Uterus (tissue), 4 donors: ENCODE data around the gene ZPLD1. TPM values are rescaled to one million over a fixed set of nuclear protein-coding genes. Genes with fewer than 3 reads are reported as not detected.

Experiments used
- DNase-seq, 2 donors: peaks; one replicate each; pipeline ENCODE4 v3.0.0-alpha.2; 2019 to 2020
- H3K27ac ChIP-seq, 2 donors: fragments of 200-600 bp; sonication (generic); 1 replicate in 1 of 2; 2 replicates in 1 of 2; pipeline ENCODE4 v1.5.1; 2016 to 2018
- H3K27me3 ChIP-seq, 2 donors: fragments of 200-600 bp; sonication (generic); one replicate each; pipeline ENCODE4 v1.5.1; 2018 to 2019; ENCODE audit warnings: control low read depth in 1 of 2
- H3K36me3 ChIP-seq, 2 donors: fragments of 200-600 bp; sonication (generic); one replicate each; pipeline ENCODE4 v1.5.1; 2019; ENCODE audit warnings: control low read depth in 1 of 2
- H3K4me1 ChIP-seq, 2 donors: fragments of 200-600 bp; sonication (generic); one replicate each; pipeline ENCODE4 v1.5.1; 2018 to 2019; ENCODE audit warnings: control low read depth in 1 of 2
- H3K4me3 ChIP-seq, 2 donors: fragments of 200-600 bp; sonication (generic); 1 replicate in 1 of 2; 2 replicates in 1 of 2; pipeline ENCODE4 v1.5.1; 2018 to 2019; ENCODE audit warnings: mild to moderate bottlenecking in 1 of 2
- H3K9me3 ChIP-seq, 2 donors: fragments of 200-600 bp; sonication (generic); one replicate each; pipeline ENCODE4 v1.5.1; 2019; ENCODE audit warnings: control low read depth in 1 of 2
- POLR2A ChIP-seq, 2 donors: fragments of 450-650 bp; IDR thresholded peaks; one replicate each; pipeline ENCODE4 v1.6.1; 2016; ENCODE audit warnings: antibody characterized with exemption in 2 of 2, mild to moderate bottlenecking in 1 of 2, moderate library complexity in 1 of 2
- intact Hi-C: fragments of 100-400 bp; cut with DNase I; formaldehyde crosslinking; loops from one replicate; pipeline ENCODE4 v1.15.1; 2023; ENCODE audit warnings: low total_unique reads
- total RNA-seq, 4 donors: library from RNA; depleted of rRNA in 3 of 4; stranded (reverse); fragments of >200 nt in 3 of 4; gene quantifications; one replicate each; pipeline versions ENCODE4 v1.1.0 to v1.2.4, GENCODE V29; 2014 to 2023
- TF ChIP-seq, protein P1 (sequence below), 4 experiments: fragments of 200-600 bp in 2 of 4; fragments of 450-650 bp in 2 of 4; sonication (generic) in 2 of 4; IDR thresholded peaks; one replicate each; pipeline ENCODE4 v1.5.1; 2016 to 2019; ENCODE audit warnings: antibody characterized with exemption in 4 of 4, mild to moderate bottlenecking in 2 of 4, moderate library complexity in 1 of 4
- donor health status: DM: yes; HTN: yes; CAD: no.

Gene ZPLD1
- total RNA-seq, 4 donors from 2014 or later = 0.07 TPM; not detected in 3

DNA sequence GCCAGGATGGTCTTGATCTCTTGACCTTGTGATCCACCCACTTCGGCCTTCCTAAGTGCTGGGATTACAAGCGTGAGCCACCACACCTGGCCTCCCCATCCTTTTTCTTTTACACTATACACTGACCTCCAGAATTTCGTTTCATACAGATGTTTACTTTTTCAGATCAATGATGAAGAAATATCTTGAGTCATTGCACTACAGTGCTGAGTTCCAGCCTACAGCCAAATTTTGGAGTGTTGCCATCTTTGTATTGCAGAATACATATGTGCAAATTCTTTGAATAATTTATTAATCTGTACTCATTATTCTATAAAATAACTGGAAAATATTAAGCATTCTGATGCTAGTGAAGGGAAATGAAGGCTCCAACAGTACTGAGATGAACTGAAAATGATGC is 12.5 kb downstream of the ZPLD1 start:
- no peaks in the 10 kb centered on the region for H3K36me3 ChIP-seq
- no peak for TF ChIP-seq POLR2A (IDR thresholded peaks at IDR 0.05)
- TF ChIP-seq, protein P1, sequence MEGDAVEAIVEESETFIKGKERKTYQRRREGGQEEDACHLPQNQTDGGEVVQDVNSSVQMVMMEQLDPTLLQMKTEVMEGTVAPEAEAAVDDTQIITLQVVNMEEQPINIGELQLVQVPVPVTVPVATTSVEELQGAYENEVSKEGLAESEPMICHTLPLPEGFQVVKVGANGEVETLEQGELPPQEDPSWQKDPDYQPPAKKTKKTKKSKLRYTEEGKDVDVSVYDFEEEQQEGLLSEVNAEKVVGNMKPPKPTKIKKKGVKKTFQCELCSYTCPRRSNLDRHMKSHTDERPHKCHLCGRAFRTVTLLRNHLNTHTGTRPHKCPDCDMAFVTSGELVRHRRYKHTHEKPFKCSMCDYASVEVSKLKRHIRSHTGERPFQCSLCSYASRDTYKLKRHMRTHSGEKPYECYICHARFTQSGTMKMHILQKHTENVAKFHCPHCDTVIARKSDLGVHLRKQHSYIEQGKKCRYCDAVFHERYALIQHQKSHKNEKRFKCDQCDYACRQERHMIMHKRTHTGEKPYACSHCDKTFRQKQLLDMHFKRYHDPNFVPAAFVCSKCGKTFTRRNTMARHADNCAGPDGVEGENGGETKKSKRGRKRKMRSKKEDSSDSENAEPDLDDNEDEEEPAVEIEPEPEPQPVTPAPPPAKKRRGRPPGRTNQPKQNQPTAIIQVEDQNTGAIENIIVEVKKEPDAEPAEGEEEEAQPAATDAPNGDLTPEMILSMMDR (IDR thresholded peaks at IDR 0.05) = no peak
- DNase-seq = no peak

DNA sequence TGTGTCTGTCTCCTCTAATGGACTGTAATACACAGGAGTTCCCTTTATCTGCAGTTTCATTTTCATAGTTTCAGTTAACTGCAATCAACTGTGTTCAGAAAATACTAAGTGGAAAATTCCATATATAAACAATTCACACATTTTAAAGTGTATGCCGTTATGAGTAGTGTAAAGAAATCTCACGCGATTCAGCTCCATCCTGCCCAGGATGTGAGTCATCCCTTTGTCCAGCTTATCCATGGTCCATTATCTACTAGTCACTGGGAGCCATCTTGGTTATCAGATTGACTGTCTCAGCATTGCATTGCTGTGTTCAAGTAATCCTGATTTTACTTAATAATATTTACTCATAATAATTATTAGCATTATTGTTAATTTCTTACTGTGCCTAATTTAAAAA is 14.5 kb downstream of the ZPLD1 start:
- Histone ChIP-seq H3K9me3 (no peaks in the 10 kb centered on the region), H3K4me1 (no peaks in the 10 kb centered on the region)

More for the DNA sequence above, 12.5 kb downstream of the ZPLD1 start:
- intact Hi-C loops = no loop called here
- H3K27me3 ChIP-seq = no peaks in the 10 kb centered on the region
- H3K9me3 ChIP-seq = no peaks in the 10 kb centered on the region
- no peaks in the 10 kb centered on the region for H3K4me1 ChIP-seq
- no peak overlapping the region for H3K4me3 ChIP-seq
- no peak overlapping the region for H3K27ac ChIP-seq

DNA sequence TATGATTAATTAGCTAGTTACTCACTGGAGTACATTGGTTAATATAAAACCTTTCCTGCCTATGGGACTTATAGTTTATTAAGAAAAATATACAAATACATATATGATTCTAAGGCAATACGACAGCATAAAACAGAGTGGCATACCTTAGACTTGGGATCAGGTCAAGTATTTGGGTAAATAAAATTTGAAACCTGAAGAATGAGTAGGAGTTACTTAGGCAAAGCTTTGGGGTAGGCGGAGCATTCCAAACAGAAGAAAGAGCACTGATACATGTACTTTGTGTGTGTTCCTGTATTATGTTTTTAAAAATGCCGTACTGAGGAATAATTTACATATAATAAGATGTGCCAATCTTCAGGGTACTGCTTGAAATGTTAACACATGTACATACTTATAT is 15.1 kb downstream of the ZPLD1 start:
- no peaks in the 10 kb centered on the region for H3K27me3 ChIP-seq
- no peak overlapping the region for H3K27ac ChIP-seq
- no peaks in the 10 kb centered on the region for H3K9me3 ChIP-seq
- H3K4me3 ChIP-seq = no peak overlapping the region
- intact Hi-C loops = no loop called here
- TF ChIP-seq POLR2A (IDR thresholded peaks at IDR 0.05) = no peak
- TF ChIP-seq, protein P1 (IDR thresholded peaks at IDR 0.05) = no peak
- no peaks in the 10 kb centered on the region for H3K4me1 ChIP-seq
- no peak for DNase-seq
- H3K36me3 ChIP-seq = no peaks in the 10 kb centered on the region

More for the DNA sequence above, 14.5 kb downstream of the ZPLD1 start:
- H3K36me3 ChIP-seq = no peaks in the 10 kb centered on the region
- H3K4me3 ChIP-seq = no peak overlapping the region
- DNase-seq = no peak
- TF ChIP-seq POLR2A (IDR thresholded peaks at IDR 0.05) = no peak
- TF ChIP-seq, protein P1 (IDR thresholded peaks at IDR 0.05) = no peak
- H3K27ac ChIP-seq = no peak overlapping the region
- H3K27me3 ChIP-seq = no peaks in the 10 kb centered on the region
- intact Hi-C loops = no loop called here

DNA sequence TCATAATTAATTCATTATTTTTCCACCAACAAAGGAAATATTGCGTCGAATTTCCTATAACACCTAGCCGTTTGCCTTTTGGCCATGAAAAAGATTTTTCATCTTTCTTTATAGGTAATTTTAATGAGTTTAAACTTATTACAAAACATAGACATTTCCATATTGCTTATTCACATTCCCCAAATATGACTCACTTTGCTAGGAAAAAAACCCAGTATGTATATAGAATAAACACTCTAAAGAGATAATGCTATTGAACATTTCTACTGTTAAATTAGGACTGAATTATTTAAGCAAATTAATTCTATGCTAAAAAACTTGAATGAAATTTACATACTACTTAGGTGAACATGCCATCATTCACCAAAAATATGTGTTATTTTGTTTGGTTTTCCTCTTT is 16.2 kb downstream of the ZPLD1 start:
- no peaks in the 10 kb centered on the region for H3K36me3 ChIP-seq
- H3K4me3 ChIP-seq = no peak overlapping the region
- no peak for DNase-seq
- TF ChIP-seq POLR2A (IDR thresholded peaks at IDR 0.05) = no peak
- TF ChIP-seq, protein P1 (IDR thresholded peaks at IDR 0.05) = no peak
- no peaks in the 10 kb centered on the region for H3K4me1 ChIP-seq
- no peak overlapping the region for H3K27ac ChIP-seq
- H3K27me3 ChIP-seq = no peaks in the 10 kb centered on the region
- no peaks in the 10 kb centered on the region for H3K9me3 ChIP-seq
- intact Hi-C loops = no loop called here

DNA sequence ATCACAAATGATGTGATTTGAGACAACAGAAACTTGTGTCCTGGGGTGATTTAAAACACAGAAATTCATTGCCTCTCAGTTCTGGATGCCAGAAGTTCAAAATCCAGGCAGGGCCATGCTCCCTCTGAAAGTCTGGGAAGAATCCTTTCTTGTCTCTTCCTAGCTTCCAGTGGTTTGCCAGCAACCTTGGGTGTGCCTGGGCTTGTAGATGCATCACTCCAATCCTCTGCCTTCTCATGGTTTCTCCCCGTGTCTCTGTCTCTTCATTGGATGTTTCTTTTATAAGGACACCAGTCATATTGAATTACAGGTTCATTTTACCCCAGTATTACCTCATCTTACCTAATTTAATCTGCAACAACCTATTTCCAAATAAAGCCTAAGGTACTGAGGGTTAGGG is 16.7 kb downstream of the ZPLD1 start:
- H3K9me3 ChIP-seq = no peaks in the 10 kb centered on the region

More for the DNA sequence above, 16.7 kb downstream of the ZPLD1 start:
- Histone ChIP-seq H3K27ac (no peak overlapping the region), H3K4me3 (no peak overlapping the region), H3K27me3 (no peaks in the 10 kb centered on the region), H3K4me1 (no peaks in the 10 kb centered on the region), H3K36me3 (no peaks in the 10 kb centered on the region)
- TF ChIP-seq, protein P1 (IDR thresholded peaks at IDR 0.05) = no peak
- intact Hi-C loops = no loop called here
- DNase-seq = no peak
